ENCODE measurements around the gene ASXL3. TPM values are rescaled to one million over a fixed set of nuclear protein-coding genes. Genes with fewer than 3 reads are reported as not detected.

ASXL3 gene
- total and polyA plus RNA-seq, 9 of the 15 experiments (the other 6 are each of a cell fraction or from before 2014, with no cell fraction given) = not detected

- ATAC-seq (no peak), DNase-seq (ENCODE audit: extremely low read depth in 1 of 4, low spot score in 3 of 4) (no peak), FAIRE-seq (no peak)
- Histone ChIP-seq H3K4me1 (replicated peaks in 1 of 2; ENCODE audit: control insufficient read depth in 2 of 2, insufficient read depth in 2 of 2, low read length in 2 of 2) (no peaks in the 10 kb centered on the region), H4K20me1 (replicated peaks; ENCODE audit: control insufficient read depth, insufficient read depth, low read length) (no peaks in the 10 kb centered on the region), H3K27me3 (ENCODE audit: control insufficient read depth in 2 of 2, insufficient read depth in 2 of 2, low read length in 2 of 2) (no peaks in the 10 kb centered on the region), H2AFZ (ENCODE audit: low read depth, low read length) (no peak overlapping the region), H3K4me3 (no peak overlapping the region), H3K79me2 (ENCODE audit: control insufficient read depth, insufficient read depth, low read length) (no peaks in the 10 kb centered on the region), H3K27ac (ENCODE audit: extremely low read depth, low read depth, low read length) (no peak overlapping the region), H3K9me1 (ENCODE audit: control insufficient read depth, insufficient read depth, low read length) (no peaks in the 10 kb centered on the region), H3K9ac (ENCODE audit: insufficient read depth in 1 of 2, low read depth in 2 of 2, low read length in 2 of 2) (no peak overlapping the region), H3K36me3 (ENCODE audit: control insufficient read depth, insufficient read depth, low read length) (no peaks in the 10 kb centered on the region), H3K9me3 (replicated peaks; ENCODE audit: control insufficient read depth, insufficient read depth, low read depth, low read length) (no peaks in the 10 kb centered on the region), H3K4me2 (ENCODE audit: insufficient read depth, low read length) (no peak overlapping the region)
- CTCF ChIA-PET (ENCODE audit: low intra/inter-chr PET ratio) = no interaction called here
- BruUV-seq (replicated peaks) = no TSS peak
- intact Hi-C loops (cut with micrococcal nuclease) (no loop called here), in situ Hi-C loops (cut with MboI) (no loop called here)
- 3% methylated on average over 3 of the region's 3 CpGs for WGBS (ENCODE audit: insufficient coverage, low coverage, missing lambda C conversion rate)
- no peak for TF ChIP-seq TSC22D4 (tag; IDR thresholded peaks at IDR 0.05)
- no peak for TF ChIP-seq ZBTB12 (CRISPR knock-in tag; IDR thresholded peaks at IDR 0.05)
- POLR2A ChIA-PET = no interaction called here
Measured at GRCh38 chr18:33641141-33641540, 63.1 kb downstream of the ASXL3 start.

- intact Hi-C loops (cut with micrococcal nuclease) (no loop called here), in situ Hi-C loops (cut with MboI) (no loop called here)
- FAIRE-seq = no peak
- H3K27me3 ChIP-seq (ENCODE audit: control insufficient read depth in 2 of 2, insufficient read depth in 2 of 2, low read length in 2 of 2) = no peaks in the 10 kb centered on the region
- no TSS peak for BruUV-seq (replicated peaks)
- DNase-seq (ENCODE audit: extremely low read depth in 1 of 4, low spot score in 3 of 4) = no peak
- CTCF ChIA-PET (ENCODE audit: low intra/inter-chr PET ratio) = no interaction called here
- H3K9ac ChIP-seq (ENCODE audit: insufficient read depth in 1 of 2, low read depth in 2 of 2, low read length in 2 of 2) = no peak overlapping the region
- no peaks in the 10 kb centered on the region for H3K9me1 ChIP-seq (ENCODE audit: control insufficient read depth, insufficient read depth, low read length)
- H3K9me3 ChIP-seq (replicated peaks; ENCODE audit: control insufficient read depth, insufficient read depth, low read depth, low read length) = peaks cover 1% of the 10 kb centered on the region; the same call in 1 of the 2 replicates
- H4K20me1 ChIP-seq (replicated peaks; ENCODE audit: control insufficient read depth, insufficient read depth, low read length) = no peaks in the 10 kb centered on the region
- H3K27ac ChIP-seq (ENCODE audit: extremely low read depth, low read depth, low read length) = no peak overlapping the region
- POLR2A ChIA-PET = no interaction called here
- H3K4me1 ChIP-seq (replicated peaks in 1 of 2; ENCODE audit: control insufficient read depth in 2 of 2, insufficient read depth in 2 of 2, low read length in 2 of 2) = no peaks in the 10 kb centered on the region
- H3K4me3 ChIP-seq = no peak overlapping the region
- no peaks in the 10 kb centered on the region for H3K36me3 ChIP-seq (ENCODE audit: control insufficient read depth, insufficient read depth, low read length)
- no peak overlapping the region for H3K4me2 ChIP-seq (ENCODE audit: insufficient read depth, low read length)
- 0% methylated on average over 2 of the region's 2 CpGs for WGBS (ENCODE audit: insufficient coverage, low coverage, missing lambda C conversion rate)
- no peaks in the 10 kb centered on the region for H3K79me2 ChIP-seq (ENCODE audit: control insufficient read depth, insufficient read depth, low read length)
- H2AFZ ChIP-seq (ENCODE audit: low read depth, low read length) = no peak overlapping the region
- ATAC-seq = no peak
- TF ChIP-seq E4F1 (CRISPR knock-in tag; IDR thresholded peaks at IDR 0.05; ENCODE audit: borderline replicate concordance) (no peak), HMG20B (CRISPR knock-in tag; IDR thresholded peaks at IDR 0.05) (no peak), ZNF41 (CRISPR knock-in tag; conservative IDR thresholded peaks at IDR 0.05) (no peak), ZNF551 (CRISPR knock-in tag; IDR thresholded peaks at IDR 0.05) (no peak), MXI1 (IDR thresholded peaks at IDR 0.05; ENCODE audit: low read depth, low read length) (no peak), NCOR1 (IDR thresholded peaks at IDR 0.05) (no peak), XRCC3 (IDR thresholded peaks at IDR 0.05) (no peak), MCM7 (IDR thresholded peaks at IDR 0.05) (no peak), RBBP5 (IDR thresholded peaks at IDR 0.05; ENCODE audit: borderline replicate concordance, insufficient read depth, low read length, poor library complexity, severe bottlenecking) (no peak), ZNF274 (IDR thresholded peaks at IDR 0.05; ENCODE audit: borderline replicate concordance, low read depth, low read length) (no peak), SREBF2 (CRISPR knock-in tag; IDR thresholded peaks at IDR 0.05) (no peak), ZSCAN32 (CRISPR knock-in tag; IDR thresholded peaks at IDR 0.05) (no peak)
Measured at GRCh38 chr18:33644494-33644893, 66.5 kb downstream of the ASXL3 start.

All from K562 (cell line).